HG03064 (cell line): ENCODE data around the gene TRAPPC4.

ENCODE experiments used
- ATAC-seq: cut with Tn5 transposase; IDR thresholded peaks from one replicate; pipeline ENCODE4 v1.9.1; 2021; ENCODE audit warnings: low read depth; ENCODE audit not compliant: unreplicated experiment

The TRAPPC4 gene

DNA sequence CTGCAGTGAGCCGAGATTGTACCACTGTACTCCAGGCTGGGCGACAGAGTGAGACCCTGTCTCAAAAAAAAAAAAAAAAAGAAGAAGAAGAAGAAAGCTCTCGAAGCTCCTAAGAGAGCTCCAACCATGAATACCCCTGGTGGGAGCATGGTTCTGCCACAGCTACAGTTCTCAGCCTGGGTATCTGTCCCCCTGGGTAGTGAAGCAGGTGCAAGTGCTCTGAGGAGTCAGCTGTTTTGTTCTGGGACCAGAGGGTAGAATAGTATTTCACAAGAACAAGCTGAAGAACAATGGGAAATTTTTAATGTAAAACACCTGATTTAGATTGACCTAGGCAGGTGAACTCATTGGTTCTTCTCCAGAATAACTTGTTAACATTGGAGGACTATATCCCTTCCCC is 42.7 kb downstream of the TRAPPC4 start:
- no peak for ATAC-seq

DNA sequence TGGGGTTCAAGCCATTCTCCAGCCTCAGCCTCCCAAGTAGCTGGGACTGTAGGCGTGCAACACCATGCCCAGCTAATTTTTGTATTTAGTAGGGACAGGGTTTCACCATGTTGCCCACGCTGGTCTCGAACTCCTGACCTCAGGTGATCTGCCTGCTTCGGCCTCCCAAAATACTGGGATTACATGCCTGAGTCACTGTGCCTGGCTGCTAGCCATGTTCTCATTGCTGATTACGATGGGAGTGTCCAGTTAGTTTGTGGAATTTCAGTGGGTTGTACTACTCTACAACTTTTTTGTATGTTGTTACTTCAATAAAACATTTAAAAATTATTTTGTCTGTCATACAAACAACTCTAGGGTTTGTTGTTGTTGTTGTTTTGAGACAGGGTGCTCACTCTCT is 44.2 kb downstream of the TRAPPC4 start:
- ATAC-seq = no peak

DNA sequence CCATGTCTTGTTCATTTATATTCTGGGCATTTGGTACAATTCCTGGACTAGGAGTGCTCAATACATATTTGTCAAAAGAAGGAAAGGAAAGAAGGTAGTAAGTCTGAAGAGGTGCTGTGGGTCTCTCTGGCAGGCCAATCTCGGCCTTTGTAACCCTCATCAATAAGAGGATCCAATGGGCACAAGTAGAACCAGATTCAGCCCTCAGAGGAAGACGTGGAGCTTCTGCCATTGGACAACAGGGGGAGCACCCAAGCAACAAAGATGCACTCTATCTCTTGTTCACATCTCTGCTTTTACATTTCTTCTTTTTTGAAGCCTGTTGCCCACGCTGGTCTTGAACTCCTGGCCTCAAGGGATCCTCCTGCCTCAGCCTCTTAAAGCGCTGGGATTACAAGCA is 46.8 kb downstream of the TRAPPC4 start:
- no peak for ATAC-seq

DNA sequence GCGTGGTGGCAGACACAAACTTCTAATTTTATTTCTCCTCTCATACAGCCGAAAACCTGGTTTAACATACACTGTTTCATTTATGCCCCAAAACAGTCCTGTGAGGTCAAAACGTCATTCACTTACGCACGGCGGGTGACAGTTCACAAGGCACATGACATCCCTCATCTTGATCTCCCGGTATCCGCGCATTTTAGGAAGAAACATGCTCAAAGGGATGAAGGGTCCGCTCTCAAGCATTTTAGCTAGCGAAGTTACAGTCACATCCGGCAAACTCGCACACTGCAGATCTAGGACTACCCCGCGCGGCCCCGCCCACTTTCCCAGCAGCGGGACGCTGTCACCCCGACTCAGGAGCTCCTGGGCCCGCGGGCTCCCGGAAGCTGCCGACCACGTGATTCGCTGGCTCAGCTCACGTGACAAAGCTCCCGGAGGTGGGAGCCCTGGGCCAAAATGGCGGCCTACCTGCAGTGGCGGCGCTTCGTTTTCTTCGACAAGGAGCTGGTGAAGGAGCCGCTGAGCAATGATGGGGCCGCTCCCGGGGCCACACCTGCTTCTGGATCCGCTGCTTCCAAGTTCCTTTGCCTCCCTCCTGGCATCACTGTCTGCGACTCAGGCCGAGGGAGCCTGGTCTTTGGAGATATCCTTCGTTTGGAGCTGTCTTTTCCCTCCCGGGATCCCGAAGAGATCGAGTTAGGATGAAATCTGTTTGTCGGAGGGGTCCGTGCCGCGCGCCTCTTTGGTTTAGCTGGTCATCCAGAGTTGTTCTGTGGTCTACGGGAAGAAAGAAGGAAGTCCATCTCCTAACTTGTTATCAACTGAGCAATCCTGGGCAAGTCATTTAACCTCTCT is 49.0 kb downstream of the TRAPPC4 start, which contains the start of gene VPS11:
Gene VPS11 (plus strand): TSS at position 448 of the 852 bp plus-strand sequence. CDS start 6 bp downstream, at position 454.
- peak; percentile 80 for ATAC-seq
